Stimulated activated CD4-positive, alpha-beta T cell treated with anti-CD3 and anti-CD28 coated beads, Interleukin-1b, Interleukin-23, amount 100 ng/mL, for 1 hour (primary cell): ENCODE measurements around the gene ATG9A.

ENCODE experiments used
- DNase-seq, 2 donors: peaks; one replicate each; pipeline ENCODE4 v3.0.0-alpha.2; 2020; ENCODE audit warnings: low read depth in 2 of 2

Gene ATG9A

DNA sequence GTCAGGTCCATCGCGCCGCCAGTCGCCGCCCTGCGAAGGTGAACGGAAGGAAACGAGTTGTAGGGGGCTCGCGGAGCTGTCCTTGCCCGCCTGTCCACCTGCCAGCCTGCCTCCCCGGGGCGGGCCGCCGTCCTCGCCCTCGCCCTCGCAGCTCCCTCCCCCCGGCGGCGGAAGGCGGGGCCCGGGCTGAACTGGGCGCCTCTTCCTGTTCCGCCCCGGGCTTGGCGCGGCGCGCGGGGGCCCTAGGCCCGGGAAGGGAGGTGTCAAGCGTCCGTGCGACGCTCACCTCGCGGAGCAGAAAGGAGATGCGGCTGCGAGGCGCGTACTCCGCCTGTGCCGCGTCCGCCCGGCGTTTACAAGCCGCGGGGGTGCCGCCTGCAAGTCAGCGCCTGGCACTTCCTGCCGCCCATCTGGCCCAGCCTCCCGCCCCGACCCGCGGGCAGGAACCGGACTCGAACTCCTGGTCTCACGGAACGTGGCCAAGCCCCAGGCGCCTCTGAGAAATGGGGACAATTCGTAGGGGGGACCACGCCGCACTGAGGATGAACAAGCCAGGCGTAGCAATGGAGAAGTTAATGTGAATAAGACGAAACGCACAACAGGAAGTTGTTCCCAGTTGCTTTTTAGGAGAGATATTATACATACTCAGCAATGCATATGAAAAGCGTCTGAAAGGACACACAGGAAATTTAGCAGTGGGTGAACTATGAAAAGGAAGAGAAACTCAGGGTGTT is 52.5 kb downstream of the ATG9A start, which contains the start of gene CNPPD1:
Gene CNPPD1 (minus strand): TSS at position 108 of the 734 bp plus-strand sequence. CDS start 97 bp downstream, at position 11.
- DNase-seq, result peak; percentile 72 to 77

DNA sequence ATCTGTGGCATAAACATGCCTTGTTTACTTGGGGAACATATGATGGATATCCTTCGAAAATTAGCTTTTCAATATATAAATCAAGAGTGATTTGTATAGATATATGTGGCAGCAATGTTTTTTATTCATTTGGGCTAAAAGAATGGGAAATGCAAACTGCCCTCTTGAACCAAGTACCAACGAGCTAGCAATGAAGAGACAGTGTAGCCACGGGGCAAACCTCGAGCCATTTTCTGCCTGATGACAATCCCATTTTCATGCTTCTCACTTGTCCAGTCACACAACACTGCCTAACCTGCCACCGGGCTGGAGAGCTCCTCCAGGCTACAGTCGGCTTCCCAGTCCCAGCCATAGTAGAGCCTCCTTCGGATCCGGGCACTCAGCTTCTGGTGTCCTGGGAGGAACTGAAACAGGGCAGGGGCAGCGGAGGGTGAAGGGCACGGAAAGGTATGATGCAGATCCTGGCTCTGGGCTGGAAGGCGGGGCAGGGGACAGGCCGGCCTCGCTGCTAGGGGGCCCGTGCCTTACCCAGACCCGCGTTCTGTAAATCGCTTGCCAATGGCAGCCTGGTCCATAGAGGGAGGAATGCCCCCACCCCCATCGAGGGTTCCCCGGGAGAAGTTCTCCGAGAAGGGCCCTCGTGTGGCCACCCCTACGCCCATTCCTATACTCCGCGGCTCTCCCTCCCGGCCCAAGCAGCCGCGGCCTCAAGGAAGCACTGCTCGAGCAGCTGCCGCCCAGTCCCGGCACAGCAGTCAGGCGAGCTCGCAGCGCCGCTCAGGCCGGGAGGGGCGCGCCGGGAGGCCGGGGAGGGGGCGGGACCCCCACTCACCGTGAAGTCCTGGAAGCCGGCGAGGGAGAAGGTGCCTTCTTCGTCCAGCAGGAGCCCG is 53.3 kb downstream of the ATG9A start:
- DNase-seq, result peak in 1 of 2 donors; percentile 16

DNA sequence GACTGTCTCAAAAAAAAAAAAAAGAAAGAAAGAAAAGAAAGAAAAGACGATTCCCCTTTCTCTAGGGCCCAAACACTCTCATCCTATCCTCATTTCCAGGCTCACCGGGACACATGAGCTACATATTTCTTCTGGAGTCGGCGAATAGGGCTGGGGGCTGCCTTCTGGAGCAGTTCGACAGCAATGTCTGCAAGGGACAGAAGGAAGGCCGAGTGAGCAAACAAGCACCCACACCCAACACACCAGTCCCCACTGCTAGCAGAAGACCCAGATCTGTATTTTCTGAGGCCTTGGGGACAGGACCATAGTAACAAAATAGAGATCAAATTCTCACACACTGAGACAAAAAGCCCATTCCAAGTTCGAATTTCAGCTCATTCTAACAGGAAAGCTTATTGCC is 54.0 kb downstream of the ATG9A start:
- no peak for DNase-seq

DNA sequence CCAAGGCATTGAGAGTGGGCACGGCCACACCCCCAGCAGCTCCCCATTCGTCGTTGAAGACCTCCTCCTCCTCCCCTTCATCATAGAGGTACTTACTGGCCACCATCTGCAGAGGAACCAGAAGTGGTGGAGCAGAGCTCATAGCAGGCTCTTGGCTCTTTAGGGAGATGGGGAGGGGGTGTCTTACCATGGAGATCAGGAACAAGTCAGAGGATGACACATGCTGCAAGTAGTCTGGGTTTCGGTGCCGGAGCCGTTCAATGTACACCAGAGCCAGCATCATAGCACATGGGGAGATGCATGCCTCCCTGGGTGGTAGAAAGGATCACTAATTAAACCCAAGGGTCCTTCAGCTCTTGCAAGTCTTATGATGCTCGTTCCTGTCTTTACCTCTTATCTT is 54.6 kb downstream of the ATG9A start:
- no peak for DNase-seq

DNA sequence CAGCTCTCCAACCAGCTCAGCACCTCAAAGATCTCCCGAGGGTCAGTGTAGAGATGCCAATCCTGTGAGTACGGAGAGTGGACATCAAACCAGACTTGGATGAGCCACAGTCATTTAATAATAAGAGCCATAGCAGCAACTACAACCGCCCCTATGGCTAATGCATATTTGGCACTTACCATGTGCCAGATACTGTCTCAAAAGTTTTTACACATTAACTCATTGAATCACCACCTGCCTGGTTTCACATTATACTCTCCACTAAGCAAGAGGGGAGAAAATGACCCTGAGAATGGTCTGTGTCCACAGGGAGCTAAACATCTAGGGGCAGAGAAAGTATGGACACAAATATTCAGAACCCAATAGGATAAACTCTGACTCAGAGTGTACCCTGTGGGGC is 55.3 kb downstream of the ATG9A start:
- DNase-seq, result no peak

DNA sequence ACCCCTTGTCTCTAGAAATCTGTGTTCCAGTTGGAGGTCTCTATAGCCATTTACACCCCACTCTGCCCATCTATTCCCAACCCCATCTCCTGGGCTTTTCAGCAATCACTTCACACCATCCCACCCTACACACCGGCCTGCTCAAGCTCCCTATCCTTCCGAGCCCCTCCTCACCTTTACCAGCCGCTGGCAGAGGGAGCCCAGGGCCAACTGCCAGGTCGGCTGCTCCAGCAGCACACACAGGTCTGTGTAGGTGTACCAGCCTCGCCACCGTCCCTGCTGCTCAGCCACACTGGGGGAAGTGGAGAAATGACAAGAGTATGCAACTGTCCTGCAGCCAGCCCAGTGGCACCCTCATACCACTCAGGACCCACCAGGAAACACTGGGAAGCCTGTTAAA is 56.3 kb downstream of the ATG9A start:
- no peak for DNase-seq

DNA sequence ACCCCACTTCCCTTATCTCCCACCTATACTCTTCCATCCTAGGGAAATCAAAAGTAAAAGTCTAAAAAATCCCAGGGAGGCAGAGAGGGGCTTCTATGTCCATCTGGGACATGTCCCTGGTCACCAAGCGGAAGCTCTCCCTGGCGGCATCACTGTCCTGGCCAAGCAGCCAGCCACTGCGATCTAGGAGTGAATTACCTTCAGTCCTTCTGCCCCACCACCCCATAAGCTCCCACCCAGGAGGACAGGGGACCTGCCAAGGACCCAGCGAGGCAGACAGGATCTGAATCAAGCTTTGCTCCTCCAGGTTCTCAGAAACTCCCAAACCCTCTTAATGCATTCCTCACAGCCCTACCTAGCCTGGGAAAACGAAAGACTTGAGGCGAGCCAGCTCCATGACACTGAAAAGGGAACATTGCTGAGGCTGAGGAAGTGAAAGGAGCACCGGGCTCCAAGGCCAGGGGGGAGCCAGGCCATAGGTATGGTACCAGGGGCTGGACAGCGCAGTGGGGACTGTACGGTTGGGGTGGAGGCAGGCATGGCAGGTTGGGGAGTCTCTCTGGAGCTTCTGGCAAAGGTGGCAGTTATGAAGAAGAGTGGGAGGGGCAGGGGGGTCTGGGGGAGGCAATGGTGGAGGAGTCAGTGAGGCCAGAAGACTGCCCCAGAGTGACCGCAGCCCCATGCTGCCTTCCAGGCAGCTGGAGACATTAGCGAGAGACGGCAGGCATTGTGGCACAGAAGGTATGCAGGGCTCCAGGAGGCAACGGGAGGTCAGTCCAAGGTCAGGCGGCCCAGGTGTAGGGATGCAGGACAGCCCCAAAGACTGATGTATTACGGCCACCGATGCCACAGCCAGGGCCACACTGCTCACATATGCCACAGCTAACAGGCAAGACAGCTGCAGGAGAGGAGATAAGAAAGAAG is 56.9 kb downstream of the ATG9A start:
- DNase-seq, result no peak

DNA sequence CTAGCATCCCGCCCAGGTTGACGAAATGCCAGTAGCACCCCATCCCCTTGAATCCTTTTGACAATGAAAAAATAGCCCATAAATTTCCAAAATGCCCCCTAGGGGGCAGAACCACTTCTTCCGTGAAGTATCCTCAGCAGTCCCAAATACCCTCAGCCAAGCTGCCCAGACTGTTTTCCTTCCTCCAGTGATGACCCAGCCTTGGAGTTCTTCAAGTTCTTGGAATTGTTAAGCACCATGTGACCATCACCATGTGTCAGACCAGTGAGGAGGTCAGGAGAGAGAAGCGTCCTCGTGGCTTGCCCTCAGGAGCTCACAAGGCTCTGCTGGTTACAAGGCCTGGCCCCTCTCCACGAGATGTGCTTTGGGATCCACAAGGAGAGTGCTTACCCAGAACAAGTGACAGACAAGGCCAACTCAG is 58.2 kb downstream of the ATG9A start:
- DNase-seq, result no peak

DNA sequence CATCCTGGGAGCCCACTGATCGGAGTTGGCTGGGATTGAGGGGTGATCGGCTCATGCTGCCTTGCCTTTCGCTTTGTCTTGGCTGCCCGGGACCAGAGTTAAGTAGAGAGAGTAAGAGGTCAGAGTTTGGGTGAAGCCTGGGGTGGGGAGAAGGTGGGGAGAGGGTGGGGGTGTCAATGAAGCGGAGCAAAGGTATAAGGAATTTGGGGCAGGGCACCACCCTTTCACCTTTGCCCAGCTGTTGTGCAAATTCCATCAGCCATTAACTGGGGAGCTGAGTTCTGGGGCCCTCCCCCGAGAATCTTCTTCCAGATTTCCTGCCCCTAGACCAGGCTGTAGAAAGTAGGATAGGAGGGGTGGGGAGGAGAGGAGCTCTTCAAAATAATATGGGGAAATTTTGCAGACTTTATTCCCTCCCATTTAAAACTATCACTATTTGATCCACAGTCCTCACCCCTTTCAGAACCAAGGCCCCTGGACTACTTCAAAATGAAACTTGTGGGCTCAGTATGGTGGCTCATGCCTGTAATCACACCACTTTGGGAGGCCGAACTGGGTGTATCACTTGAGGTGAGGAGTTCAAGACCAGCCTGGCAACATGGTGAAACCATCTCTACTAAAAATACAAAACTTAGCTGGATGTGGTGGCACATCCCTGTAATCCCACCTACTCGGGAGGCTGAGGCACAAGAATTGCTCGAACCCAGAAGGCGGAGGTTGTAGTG is 59.3 kb downstream of the ATG9A start, which contains the start of gene SLC23A3:
Gene SLC23A3 (minus strand): TSS at position 100 of the 725 bp plus-strand sequence. CDS start 45 bp downstream, at position 55.
- DNase-seq, result no peak
